Activated naive CD4-positive, alpha-beta T cell treated with Interleukin-2 at 50 U/mL for 16 hours (primary cell): Measurements from ENCODE around the gene BAIAP3.

Source experiments
- DNase-seq: peaks from one replicate; pipeline ENCODE4 v3.0.0-alpha.2; 2020

Gene BAIAP3

DNA sequence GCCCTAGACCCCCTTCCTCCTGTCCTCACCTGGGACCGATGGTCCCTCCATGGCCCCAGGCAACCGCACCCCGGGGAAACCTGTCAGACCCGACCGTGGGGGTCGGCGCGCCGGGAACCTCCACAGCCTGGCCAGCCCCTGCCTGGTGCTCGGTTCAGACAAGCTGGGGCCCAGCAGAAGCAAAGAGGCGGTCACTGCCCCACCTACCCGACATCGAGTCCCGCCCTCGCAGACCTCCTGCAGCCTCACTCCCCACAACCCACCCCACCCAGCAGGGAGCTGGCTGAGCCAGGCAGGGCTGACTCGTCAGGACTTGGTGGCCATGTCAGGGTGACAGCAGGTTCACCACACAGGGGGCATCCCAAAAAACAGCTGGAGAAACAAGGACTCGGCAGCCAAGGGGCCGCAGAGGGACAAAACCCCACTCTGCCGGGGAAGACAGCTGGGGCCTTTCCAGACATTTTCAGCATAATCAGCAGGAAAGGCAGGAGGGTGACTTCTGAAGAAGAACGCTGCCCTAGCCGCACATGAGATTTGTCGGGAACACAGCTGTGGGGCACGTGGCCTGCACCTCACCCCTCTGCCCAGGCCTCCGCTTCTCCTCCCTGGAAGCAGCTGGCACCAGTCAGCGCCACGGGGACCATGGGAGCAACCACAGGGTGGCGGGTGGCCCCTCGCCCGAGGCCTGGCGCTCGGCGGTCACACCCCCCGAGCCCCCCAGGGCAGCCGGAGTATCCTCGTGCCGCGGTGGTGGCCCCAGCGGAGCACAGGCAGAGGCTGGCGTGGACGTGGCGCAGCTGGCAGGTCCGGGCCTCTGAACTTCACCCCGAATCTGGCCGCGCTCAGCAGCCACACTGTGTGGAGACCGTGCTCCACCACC lies 41.2 kb downstream of the BAIAP3 start:
- no peak for DNase-seq

DNA sequence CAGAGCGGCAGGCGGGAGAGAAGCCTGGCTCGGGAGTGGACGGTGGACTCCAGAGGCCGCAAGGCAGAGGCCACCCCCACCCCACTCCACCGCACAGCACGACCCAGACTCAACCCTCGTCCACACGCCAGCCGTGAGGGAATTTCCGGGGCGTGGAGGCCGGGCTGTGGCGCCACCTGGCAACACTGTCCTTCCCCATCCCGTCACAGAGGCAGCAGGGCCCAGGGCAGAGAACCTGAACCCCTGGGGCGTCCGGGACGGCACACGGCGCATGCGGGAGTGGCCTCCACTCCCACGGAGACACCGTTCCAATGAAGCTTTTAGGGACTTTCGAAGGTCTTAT lies 41.8 kb downstream of the BAIAP3 start:
- DNase-seq: no peak

DNA sequence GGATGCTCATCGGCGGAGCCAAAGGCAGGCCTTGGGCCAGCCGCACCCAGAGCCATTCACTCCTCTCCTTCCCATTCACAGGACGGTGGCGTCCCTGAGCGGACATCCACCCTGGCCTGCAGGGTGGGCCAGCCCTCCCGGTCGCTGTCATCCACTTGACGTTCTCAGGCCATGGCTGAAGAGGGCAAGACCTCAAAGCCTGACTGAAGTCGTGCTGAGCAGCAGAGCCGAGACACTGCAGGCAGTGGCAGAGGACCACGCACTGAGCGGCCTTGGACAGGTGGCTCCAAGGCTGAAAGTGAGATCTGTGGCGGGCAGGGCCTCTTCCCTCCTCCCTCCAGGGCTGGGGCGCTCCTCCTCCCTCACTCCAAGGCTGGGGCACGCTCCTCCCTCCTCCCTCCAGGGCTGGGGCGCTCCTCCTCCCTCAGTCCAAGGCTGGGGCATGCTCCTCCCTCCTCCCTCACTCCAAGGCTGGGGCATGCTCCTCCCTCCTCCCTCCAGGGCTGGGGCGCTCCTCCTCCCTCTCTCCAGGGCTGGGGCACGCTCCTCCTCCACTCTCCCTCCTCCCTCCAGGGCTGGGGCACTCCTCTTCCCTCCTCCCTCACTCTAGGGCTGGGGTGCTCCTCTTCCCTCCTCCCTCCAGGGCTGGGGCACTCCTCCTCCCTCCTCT lies 42.4 kb downstream of the BAIAP3 start:
- no peak for DNase-seq

DNA sequence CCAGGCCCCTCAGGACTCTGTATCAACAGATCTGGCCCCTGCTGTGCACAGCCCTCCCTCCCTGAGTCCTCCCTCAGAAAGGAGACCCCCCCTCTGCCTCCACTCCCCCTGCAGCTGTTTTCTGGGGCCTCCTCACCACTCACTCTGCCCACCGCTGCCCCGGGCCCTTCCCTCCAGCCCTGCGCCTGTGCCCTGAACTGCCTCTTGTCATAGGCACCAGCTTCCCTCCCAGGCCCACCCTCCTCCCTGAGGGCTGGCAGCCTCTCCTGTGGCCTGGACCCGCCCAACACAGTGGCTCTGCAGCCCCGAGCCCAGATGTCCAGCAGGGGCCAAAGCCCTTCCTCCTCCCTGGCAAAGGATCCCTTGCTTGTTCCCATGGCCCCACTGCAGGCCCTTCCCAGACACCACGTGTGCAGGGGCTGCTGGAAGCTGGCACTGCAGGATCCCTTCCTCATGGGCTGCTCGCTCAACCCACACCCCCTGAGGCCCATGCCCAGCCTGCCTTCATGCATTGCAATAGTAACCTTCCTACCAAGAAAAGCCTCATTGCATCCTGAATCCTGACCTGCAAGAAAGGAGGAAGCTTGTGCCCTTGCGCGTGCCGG lies 44.1 kb downstream of the BAIAP3 start:
- no peak for DNase-seq

DNA sequence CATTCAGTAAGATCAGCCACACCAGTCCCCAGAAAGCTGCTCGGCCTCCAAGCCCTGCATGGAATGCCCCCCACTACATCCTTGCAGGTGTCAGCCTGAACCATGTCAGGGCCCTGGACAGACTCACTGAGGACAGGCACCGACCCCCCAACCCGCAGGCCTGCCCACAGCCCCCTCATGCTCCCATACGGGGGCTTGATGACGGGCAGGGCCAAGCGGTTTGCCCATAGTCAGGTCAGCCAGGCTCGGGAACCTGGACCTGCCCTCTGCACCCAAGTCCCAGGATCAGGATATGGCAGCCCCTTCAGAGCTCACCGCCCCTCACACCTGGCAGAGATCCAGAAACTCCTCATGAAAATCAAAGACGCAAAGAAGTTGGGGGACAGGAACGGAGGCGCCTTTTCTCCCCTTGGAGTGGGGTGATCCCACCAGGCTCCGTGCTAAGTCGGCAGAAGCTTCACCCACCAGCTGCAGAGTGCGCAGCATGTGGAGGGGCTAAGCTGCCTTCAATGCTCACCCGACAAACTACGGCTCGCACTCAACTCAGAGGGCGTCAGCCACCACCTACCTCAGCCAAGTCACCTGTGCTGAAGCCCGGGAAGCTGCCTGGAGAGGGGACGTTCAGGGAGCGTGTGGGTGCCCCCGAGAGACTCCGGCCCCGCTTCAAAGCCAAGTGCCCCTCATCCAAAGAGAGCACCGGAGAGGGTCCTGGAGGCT lies 44.8 kb downstream of the BAIAP3 start:
- no peak for DNase-seq

DNA sequence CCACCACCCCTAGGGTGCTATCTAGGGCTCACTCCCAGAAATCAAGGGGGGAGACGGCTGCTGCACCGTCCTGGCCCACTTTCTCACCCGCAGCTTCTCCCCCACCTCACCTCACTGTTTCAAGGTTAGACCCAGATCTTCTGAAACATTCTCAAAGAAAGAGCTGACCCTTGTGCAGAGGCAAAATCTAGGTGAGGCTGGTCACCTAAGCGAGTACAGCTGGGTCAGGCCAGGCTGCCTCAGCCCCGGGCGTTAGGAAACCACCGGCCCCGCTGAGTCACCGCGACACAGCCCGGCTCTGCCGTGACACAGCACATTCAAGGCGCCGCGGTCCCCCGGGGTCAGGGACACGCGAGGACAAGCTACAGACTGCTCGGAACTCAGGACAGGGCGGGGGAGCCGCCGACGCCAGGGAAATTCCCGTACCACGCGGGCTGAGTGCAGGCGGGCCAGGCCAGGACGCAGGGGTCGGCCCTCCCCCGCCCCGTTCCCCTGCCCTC lies 45.4 kb downstream of the BAIAP3 start:
- DNase-seq: peak; percentile 78

DNA sequence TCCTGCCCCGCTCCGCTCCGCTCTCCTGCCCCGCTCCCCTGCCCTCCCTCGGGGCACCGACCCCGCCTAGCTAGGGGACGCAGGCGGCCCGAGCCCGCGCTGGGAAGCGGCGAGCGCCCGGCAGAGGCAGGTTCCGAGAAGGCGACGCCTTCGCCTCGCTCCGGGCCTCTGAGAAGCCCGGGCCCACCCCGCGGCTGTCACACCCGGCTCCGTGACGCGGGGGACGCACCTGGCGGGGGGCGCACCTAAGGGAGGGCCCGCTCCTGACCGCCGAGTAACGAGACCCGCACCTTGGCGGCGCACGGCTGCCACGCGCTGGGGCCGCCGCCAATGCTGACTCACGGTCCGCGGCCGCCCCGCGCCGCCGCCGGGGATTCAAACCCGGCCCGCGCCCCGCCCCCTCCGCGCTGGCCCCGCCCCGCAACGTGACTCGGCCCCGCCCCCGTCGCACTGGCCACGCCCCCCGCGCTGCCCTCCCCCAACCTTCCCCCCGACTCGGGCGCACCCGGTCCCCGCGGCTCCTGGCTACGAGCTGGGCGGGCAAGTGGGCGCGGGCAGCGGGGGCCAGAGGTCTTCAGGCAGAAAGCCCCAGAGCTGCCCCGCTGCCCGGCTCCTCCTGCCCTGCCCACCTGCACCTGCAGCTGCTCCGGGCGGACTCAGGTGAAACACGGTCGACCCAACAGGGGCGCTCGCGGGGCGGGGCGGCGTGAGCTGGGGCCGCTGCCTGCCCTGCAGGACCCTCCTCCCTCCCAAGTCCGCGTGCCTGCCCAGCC lies 46.0 kb downstream of the BAIAP3 start:
- DNase-seq: peak; percentile 68

DNA sequence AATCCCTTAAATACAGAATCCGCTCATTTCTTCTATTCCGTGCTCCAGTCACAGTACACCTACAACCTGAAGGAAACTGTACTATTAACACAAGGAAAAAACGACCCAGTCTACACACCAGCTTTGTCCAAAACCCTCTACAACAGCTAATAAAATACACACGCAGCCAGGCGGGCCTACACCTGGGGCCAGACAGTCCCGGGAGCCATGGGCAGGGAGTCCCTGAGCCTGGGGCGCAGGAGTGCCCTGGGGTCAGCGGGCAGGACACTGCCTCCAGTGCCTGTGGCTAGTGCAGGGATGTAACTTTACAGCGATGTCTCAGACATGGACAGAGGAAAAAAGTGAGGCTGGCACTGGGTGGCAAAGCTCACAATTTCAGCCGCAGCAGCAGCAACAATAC lies 46.8 kb downstream of the BAIAP3 start:
- no peak for DNase-seq

DNA sequence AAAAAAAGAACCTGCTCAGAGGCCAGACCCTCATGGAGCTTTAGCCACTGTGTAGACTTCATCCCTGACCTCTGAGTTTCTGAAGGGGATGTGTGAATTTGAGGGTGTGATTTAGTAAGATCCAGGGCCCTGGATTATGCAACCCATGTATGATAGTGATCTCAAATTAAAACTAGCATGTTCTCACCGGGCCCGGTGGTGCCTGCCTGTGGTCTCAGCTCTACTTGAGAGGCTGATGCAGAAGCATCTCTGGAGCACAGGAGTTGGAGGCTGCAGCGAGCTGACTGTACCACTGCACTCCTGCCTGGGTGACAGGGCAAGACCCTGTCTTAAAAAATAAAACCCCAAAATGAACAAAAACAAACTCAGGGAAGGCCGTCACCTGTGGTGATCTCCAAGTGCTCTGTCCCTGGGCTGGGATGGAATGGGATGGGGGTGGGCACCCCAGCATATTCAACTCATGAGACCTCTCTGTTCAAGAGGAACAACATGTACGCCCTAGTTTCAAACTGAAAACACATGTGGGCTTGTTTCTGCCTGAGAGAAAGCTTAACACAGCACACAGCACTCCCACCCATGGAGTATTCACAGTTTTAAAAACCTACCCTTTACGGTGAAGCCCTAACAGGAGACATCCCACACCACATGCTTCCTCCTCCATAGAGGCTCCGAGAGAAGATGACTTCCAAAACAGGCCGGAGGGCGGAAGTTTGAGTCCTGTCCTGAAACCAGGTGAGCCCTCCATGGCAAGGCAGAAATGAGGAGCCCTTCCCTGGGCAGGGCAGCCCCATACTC lies 48.4 kb downstream of the BAIAP3 start:
- DNase-seq: no peak

DNA sequence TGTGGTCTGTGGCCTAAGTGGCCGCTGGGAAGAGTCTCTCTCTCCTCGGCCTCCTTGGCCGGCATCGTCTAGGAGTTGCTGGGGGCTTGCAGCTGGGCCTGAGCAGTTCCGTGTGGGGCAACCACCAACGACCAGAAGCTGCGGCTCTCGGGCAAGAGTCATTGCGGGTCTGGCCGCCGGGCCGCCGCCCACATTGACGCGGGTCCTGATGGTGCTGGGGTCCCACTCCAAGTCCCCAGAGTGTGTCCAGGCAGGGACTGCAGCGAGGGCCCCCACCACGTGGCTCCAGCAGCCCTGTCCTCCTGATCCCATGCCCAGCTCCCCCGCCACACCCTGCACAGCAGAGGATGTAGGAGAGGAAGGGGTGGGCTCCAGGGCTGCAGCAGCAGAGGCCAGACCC lies 50.1 kb downstream of the BAIAP3 start:
- no peak for DNase-seq

DNA sequence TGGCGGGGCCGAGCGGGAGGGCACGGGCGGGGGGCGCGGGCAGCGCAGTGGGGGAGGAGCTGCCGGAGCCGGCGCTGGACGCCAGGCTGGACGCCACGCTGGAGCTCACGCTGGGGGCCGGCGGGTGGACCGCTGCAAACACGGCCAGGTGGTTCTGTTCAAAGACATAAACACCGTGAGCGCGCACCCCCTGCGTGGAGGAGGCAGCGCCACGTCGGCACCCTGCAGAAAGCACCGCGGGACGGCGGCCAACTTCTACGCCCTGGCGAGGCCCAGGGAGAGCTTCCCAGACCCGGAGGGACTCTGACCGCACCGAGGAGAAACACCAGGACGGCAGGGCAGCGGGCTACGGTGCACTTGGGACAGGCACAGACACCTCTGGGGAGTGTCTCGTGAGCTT lies 51.8 kb downstream of the BAIAP3 start:
- no peak for DNase-seq

DNA sequence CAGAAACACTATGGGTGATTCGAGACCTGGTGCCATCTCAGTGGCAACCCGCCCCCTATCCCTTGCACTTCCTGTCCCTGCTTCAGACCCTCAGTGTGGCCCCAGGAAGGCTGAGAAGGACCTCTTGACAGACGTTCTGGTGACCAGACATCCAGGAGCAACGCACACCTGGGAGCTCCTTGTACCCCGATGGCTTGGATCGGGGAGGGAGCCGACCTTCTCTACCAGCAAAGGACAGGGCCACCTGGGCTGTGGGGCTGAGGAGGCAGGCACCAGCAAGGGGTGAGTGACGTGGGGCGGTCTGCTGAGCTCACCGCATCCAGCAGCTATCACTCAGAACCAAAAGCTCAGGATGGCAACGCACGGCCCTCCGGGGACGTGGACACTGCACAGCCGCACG lies 53.9 kb downstream of the BAIAP3 start:
- DNase-seq: no peak

DNA sequence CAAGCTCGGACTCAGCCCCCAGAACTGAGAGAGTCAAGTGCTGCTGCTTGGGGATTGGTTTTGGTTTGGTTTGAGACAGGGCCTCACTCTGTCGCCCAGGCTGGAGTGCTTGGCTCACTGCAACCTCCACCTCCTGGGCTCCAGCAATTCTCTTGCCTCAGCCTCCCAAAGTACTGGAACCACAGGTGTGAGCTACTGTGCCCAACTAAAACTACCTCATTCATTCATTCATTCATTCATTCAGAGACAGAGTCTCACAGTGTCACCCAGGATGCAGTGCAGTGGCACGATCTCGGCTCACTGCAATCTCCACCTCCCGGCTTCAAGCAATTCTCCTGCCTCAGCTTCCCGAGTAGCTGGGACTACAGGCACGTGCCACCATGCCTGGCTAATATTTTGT lies 56.3 kb downstream of the BAIAP3 start:
- no peak for DNase-seq

DNA sequence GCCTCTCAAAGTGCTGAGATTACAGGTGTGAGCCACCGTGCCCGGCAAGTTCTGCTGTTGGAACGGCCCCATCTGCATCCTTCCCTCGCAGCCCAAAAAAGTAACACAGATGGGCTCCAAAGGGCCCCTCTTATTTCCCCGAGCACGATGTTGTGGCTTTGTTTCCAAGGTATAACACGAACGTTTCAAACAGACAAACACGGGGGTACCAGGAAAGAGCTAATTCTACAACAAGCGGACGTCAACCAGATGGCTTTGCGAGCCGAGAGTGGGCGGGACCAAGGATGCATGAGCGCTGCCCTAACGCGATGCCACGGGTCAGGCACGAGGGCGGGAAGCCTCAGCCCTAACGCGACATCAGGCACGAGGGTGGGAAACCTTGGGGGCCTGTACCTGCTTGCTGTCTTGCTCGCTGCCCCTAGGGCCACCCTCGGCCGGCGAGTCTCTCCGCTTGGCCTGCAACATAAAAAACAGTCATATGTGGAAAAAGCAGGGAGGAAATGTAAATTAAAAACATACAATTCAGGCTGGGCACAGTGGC lies 56.9 kb downstream of the BAIAP3 start:
- no peak for DNase-seq

DNA sequence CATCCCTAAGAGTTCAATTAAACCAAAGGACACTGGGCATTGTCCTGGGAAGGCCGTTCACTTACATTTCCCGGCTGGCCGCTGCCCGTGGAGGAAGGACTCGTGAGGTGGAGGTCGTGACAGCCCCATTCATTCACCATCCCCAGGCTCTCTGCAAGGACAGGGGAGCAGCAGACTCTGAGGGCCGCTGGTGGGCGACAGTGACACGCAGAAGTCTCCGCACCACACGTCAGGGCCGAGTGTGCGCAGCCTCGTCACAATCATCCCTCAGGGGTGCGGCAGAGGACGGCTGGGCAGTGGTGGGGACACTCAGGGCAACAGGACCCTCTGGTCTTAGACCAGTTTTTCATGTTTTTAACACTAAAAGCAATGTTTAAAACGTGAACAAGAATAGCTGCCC lies 59.4 kb downstream of the BAIAP3 start:
- no peak for DNase-seq

DNA sequence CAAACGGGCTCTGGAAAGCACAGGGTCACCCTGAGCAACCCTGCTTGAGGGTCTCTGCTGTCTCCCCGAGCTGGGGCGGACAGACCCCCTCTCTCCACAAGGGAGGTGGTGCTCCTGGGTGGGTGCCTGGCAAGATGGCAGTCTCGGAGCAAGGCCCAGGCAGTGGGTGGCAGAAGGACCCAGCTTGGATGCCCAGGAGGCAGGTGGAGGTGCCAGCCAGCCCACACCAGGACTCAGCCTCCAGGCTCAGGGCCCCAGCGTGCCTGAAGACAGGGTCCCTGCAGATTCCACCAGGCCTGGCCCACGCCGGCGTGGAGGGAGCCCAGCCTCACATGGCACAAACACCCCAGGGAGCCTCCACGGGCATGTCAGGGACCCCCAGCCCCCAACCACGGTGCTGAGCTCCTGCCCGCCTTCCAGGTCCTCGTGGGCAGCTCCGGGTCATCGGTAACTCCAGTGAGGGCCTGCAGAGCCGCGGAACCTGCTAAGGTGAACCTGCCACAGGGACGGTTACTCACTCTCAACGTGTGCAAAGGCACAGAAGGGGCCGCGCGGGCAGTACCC lies 60.2 kb downstream of the BAIAP3 start:
- DNase-seq: no peak

DNA sequence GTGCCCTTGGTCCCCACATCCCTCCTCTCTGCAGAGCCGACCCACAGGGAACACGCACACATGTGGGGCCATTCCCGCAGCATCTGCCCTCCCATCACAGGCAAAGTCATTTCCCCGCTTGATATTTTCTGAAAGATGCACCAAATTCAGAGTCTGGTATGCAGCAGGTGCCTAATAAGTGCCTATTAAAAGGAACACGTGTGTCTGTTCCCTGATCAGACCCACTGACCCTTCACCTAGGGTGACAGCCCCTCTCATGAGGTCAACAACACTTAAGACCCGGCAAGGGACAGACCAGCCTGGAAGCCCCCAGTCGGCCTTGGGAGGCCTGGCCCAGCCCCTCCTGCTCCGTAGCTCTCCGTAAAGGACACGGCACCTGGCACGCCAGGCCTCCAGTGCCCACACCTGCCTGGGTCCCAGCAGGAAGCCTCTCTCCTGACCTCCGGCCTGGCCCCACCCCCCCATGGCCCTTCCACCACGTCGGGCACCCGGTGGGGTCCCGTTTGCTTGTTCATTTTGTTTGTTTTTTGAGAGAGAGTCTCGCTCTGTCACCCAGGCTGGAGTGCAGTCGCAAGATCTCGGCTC lies 61.0 kb downstream of the BAIAP3 start:
- no peak for DNase-seq

DNA sequence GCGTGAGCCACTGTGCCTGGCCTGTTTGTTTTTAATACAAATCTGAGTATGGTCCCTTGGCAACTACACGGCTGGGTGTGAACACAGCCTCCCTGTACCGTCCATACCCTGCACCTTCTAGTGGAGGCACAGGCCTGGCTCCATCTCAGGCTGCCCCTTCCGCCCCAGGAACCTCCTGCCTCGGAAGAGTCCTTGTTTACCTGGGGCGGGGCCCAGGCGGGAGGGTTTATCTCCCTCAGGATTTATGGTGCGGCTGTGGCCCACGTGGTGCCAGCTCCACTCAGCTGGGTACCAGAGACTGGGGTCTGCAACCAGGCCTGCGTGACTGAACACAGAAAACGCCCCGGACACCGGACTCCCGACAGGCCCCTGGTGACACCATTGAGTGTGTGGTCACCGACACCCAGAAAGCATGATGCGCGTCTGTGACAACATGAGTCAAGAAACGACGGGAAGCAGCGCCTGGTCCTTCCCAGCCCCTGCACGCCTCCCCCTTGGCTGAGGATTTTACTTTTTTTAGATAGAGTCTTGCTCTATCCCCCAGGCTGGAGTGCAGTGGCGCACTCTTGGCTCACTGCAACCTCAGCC lies 62.1 kb downstream of the BAIAP3 start:
- no peak for DNase-seq

DNA sequence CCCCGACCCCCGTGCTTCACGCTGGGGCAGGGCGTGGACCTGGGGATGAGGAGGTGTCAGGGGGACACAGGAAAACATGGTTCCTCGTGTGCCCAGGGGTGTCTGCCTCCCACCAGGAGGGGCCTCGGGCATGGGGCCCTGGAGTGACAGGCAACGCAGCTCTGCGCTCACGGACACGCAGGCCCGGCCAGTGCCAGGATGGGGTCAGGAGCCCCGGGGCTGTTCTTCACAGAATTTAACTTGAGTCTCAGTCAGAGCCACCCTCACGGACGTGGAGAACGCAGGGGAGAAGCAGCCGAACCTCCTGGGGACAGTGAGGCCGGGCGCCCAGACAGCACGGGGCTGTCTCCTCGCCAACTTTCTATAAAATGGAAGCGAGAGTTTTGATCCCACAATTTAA lies 64.3 kb downstream of the BAIAP3 start:
- no peak for DNase-seq

DNA sequence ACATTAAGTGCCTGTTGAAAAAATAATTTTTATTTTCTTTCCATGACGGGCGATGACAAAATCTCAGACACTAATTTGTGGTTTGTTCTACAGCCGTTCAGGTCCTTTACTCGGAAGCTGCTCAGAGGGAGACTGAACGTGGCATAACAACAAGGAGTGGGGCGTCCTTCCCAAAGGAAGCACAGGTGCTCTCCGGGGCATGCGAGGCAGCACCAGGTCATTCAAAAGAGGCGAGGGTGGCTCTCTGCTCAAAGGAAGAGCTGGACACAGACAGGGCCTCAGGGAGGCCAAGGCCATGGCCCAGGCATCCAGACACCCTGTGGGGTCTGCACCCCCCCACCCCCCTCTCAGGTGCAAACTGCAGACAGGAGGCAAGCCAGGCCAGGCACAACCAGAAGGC lies 64.9 kb downstream of the BAIAP3 start:
- no peak for DNase-seq
